ENCODE results near the gene SERBP1.

SERBP1 gene

DNA sequence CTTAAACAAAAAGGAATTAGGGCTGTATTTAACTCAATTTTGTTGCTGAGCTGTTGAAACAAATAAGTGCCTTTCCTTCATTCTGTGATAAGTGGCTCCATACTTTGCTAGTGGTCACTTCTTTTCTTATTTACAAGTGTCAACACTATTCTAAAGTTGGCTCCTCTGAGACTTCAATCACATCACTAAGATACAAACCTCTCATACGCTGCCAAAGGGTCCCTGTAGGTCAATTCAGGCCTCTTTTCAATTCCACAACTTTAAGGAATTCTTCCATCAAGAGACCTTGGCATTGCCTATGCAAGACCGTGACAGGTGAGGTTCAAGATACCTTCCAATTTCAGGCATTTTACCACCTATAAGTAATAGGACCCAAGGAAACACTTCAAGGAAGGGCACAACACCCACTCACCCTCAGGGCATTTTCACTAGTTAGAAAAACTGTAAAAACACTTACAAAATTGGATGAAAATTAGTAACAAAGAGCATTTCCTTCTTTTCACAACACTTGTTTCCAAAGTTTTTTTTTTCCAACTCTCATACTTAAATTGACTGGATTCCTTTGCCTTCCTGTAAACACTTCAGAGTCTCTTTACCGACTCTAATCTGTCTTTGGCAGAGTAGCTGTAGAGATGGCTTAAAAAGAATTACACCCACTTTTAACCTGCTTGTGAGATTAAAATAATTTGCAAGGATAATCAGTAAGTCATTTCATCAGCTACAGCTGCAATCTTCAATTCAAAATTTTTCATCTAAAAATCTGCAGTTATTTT, 24.5 kb downstream of the SERBP1 start:
- DNase-seq (ENCODE audit: low read depth in 2 of 2): no peak

DNA sequence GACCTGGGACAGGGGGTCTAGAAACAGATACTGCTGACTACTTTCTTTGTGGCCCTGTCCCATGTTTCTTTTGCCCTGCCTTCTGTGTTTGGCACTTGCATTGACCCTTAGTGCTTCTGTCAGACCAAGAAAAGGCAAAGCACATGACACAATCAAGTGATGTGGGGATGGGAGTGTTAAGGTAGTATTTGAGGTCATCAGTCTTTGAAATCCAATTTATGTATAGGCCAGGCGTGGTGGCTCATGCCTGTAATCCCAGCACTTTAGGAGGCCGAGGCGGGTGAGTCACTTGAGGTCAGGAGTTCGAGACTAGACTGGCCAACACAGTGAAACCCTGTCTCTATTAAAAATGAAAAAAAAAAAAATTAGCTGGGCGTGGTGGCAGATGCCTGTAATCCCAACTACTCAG, 26.0 kb downstream of the SERBP1 start:
- DNase-seq (ENCODE audit: low read depth in 2 of 2): no peak

DNA sequence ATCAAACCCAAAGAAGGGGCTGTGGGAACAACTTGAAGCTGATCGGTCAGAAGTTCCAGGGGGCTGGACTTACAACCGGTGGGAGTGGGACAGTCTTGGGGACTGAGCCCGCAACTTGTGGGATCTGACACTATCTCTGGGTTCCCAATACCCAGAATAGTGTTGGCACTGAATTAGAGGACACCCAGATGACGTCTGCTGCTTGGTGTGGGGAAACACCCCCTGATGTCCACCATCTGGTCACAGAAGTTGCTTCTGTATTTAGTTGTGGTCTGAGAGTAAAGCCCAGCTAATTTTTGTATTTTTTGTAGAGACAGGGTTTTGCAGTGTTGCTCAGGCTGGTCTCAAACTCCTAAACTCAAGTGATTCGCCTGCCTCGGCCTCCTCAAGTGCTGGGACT, 28.8 kb downstream of the SERBP1 start:
- no peak for DNase-seq (ENCODE audit: low read depth in 2 of 2)

DNA sequence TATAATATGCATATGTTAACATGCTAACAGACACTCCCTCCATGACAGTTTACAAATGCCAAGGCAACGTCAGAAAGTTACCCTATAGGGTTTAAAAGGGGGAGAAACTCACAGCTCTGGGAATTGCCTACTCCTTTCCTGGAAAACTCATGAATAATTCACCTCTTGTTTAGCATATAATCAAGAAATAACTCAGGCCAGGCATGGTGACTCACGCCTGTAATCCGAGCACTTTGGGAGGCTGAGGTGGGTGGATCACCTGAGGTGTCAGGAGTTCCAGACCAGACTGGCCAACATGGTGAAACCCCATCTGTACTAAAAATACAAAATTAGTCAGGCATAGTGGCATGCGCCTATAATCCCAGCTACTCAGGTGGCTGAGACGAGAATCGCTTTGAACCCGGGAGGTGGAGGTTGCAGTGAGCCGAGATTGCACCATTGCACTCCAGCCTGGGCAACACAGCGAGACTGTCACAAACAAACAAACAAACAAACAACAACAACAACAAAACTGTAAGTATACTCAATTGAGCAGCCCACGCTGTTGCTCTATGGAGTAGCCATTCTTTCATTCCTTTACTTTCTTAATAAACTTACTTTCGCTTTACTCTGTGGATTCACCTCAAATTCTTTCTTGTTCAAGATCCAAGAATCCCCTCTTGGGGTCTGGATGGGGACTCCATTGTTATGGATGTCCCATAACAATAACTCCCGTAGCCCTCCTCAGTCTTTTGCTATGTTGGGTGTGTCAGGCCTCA, 30.0 kb downstream of the SERBP1 start:
- peak; percentile 65 to 68 for DNase-seq (ENCODE audit: low read depth in 2 of 2)

DNA sequence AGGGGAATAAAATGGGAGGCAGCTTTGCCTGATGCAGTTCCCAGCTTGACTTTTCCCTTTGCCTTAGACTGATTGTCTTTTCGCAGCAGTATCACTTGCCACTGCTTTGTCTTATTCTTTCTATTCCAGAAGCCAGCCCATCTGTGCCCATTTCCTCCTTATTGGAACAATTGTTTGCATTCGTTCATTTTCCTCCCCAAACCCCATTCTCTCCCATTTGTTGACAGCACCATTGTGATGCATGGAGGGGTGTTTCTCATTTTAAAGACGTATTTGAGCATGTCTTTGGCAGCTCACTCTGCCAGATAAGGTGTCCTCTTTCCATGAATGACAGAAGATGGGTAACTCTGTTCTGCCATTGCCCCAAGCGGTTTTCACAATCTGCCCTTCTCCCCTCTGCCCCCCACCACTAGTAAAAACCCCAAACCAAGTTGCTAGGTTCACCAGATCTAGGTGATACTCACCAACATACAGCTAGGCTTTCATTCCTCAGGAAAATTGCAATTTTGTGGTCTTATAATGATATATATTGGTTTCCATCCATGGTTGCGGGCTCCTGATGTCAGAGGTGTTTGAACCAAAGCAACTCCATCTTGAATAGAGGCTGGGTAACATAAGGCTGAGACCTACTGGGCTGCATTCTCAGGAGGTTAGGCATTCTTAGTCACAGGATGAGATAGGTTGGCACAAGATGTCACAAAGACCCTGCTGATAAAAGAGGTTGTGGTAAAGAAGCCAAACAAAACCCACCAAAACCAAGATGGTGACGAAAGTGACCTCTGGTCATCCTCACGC, 30.8 kb downstream of the SERBP1 start:
- no peak for DNase-seq (ENCODE audit: low read depth in 2 of 2)

DNA sequence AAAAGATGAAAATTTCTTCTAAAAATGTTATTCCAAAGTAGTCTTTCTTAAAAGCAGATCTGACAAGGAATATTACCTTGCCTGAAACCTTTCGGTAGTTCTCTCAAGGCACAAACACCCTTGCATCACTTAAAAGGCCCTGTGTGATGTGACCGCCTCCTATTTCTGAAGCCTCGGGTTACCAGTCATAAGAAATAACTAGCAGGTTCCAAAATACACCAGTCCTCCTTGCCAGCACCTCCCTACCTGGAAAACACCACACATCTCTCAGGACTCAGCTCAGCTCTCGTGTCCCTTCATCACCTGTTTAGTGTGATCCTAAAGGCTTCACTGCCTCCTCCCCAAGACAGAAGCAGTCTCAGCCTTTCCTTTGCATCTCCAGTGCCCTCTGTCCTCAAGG, 35.7 kb downstream of the SERBP1 start:
- no peak for DNase-seq (ENCODE audit: low read depth in 2 of 2)

DNA sequence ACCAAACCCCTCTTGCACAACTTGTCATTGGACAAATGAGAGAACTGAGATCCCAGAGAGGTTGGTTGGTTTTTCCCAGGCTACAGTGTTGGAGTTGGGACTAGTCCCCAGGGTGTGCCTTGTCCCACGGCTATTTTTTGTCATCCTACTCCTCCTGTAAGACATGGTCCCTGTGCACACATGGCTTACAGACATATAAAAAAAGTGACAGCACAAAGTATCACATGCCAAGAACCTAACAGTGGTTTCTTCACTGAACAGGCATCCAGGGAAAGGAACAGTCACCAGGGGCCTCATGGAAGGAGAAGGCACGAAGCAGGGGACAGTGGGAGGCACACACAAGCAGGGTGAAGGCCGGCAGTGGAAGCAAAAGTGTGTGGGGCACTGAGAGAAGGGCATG, 36.5 kb downstream of the SERBP1 start:
- no peak for DNase-seq (ENCODE audit: low read depth in 2 of 2)

DNA sequence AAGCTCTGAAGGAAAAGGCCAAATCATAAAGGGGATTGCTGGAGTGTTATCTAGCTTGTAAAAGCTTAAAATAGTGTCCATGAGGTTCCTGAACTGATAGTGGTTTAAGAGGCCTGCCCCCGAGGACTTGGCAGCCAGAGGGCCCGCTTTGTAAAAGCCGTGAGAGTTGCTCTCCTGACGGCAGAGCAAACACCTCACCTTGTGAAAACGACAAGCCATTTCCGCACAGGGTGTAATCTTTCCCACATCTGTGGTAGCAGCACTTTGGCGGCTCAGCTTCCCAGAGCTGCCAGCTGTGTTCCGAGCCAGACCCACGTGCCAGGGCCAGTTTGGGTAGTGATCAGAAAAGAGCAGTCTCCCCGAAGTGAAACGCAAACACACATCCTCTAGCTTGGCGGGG, 37.0 kb downstream of the SERBP1 start:
- DNase-seq (ENCODE audit: low read depth in 2 of 2): no peak

DNA sequence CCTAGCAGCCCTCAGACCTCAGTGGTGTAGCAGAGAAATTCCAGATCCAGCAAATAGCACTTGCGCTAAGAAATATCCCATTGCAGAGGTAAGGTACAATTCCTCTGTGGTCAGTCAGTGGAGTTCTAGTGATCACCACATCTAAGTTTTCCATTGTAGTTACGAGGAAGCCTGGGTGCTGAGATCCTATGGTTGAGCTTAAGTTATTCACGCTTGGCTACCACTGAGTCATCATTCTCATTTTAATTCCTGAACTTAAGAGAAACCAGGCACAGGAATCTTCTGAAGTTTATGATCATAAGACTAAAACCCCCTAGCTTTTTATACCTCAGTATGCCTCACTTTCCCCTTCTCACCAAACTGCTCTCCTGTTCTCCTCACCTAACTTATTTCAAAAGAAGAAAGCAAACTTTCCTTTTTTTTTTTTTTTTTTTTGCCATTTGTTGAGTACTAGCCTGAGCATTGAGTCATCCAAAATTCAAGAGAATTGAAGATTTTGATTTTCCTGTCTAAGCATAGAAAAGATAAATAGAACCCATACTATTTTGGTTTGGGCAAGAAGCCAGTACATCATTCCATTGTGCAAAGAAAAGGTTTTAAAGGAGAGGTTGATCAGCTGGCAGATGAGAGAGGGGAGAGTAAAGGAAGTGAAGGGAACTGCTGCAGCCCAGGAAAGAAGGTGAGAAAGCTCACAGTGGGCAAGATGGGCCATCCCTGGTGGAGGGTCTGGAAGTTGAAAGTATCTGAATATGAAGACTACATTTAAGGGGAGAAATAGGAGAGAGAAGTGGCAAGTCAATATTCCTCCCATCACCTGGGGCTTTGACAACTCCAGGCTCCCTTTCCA, 39.9 kb downstream of the SERBP1 start:
- DNase-seq (ENCODE audit: low read depth in 2 of 2): no peak

DNA sequence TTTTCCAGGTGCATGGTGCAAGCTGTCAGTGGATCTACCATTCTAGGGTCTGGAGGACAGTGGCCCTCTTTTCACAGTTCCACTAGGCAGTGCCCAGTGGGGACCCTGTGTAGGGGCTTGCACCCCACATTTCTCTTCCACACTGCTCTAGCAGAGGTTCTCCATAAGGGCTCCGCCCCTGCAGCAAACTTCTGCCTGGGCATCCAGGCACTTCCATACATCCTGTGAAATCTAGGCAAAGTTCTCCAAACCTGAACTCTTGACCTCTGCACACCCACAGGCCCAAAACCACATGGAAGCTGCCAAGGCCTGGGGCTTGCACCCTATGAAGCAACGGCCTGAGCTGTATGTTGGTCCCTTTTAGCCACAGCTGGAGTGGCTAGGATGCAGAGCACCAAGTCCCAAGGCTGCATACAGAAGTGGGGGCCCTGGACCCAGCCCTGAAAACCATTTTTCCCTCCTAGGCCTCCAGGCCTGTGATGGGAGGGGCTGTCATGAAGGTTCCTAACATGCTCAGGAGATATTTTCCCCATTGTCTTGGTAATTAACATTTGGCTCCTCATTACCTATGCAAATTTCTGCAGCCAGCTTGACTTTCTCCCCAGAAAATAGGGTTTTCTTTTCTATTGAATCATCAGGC, 46.1 kb downstream of the SERBP1 start:
- DNase-seq (ENCODE audit: low read depth in 2 of 2): no peak

DNA sequence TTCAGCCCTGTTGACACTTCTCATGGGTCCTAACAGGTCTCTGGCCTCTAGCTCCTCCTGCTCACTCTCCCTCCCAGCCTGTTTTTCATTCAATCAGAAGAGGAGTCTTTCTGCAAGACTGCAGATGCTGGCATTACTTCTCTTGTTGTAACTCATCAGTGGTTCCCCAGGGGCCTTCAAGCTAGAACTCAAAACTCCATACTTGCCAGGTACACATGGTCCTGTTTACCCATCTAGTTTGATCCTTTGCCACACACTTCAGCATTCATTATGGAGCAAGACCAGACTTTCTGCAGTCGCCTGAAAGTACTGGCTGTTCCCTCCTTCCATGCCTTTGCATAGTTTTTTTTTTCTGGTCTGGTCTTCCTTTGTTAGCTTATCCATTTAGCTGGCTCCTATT, 47.9 kb downstream of the SERBP1 start:
- DNase-seq (ENCODE audit: low read depth in 2 of 2): no peak

DNA sequence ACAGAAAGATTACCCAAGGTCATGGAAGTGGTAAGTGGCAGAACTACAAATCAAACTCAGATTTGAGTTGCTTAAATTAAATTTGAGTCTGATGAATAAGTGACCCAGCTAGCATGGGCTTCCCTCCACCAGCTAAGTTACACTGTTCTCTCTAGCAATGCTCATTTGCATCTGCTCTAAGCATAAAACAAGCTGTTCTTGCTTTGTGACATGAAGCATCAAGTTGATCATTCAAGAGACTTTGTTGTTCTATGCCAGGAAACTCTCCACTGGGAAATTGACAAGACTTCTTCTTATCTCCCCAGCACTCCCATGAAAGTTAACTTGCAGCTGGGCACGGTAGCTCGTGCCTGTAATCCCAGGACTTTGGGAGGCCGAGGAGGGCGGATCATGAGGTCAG, 49.0 kb downstream of the SERBP1 start:
- no peak for DNase-seq (ENCODE audit: low read depth in 2 of 2)

DNA sequence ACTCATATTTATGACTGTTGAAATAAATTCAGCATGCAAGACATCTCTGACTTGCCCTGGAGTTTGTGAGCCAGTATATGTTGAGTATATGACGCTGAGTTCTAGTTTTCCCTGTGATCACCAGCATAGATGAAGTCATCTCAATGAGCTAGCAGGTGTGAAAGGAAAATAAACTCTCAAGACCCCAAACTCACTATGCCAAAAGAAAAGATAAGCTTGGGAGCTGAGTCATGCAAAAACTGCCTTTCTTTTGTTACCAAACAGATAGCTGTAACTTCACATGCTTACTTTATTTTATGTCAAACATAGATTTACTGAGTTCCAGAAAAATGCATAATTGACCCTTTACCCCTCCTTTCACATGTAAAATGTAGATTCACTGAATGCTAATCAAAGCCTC, 52.9 kb downstream of the SERBP1 start:
- DNase-seq (ENCODE audit: low read depth in 2 of 2): no peak

DNA sequence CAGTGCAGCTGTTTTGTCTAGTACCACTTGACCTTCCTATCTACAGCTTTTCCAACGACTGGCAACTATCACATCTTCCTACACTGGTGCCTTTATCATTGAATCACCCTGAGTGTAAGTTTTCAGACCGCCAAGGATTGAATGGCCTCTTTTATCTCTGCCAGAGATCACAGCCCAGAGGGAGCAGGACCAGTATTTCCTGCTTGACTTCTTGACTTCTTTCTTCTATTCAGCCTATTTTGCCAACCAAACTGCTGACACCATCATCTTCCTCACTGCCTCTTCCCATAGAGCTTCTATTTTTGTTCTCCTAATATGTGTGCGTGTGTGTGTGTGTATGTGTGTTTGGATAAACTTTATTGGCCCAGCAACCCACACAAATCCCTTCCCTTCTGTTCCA, 53.8 kb downstream of the SERBP1 start:
- DNase-seq (ENCODE audit: low read depth in 2 of 2): no peak

DNA sequence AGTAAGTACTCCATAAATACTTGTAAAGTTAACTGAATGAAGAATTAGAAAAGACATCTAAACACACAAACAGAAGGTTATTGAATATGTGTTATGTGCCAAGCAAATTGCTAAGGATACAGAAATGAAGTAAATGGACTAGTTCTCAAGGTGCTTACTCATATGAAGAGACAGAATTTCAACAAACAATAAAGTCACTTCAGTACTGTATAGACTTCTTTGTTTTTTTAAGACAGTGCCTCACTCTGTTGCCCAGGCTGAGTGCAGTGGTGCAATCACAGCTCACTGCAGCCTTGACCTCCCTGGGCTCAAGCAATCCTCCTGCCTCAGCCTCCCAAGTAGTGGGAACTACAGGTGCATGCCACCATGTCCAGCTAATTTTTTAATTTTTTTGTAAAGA, 57.3 kb downstream of the SERBP1 start:
- no peak for DNase-seq (ENCODE audit: low read depth in 2 of 2)

DNA sequence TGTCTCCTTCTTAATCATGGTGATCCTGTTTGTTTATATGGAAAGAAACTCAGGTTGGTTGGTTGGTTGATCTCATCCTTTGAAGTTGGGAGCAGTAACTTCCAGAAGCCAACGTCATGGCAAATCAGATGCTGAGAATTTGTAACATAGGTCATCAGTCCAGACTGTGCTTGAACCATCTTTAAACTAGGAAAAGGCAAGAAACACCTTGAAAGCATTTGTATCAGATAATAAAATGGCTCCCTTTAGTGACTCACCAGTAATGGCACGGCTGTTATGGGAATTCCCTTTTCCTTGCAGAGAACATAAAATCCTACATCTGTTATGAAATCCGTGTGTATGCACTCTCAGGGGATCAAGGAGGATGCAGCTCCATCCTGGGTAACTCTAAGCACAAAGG, 58.1 kb downstream of the SERBP1 start:
- no peak for DNase-seq (ENCODE audit: low read depth in 2 of 2)

DNA sequence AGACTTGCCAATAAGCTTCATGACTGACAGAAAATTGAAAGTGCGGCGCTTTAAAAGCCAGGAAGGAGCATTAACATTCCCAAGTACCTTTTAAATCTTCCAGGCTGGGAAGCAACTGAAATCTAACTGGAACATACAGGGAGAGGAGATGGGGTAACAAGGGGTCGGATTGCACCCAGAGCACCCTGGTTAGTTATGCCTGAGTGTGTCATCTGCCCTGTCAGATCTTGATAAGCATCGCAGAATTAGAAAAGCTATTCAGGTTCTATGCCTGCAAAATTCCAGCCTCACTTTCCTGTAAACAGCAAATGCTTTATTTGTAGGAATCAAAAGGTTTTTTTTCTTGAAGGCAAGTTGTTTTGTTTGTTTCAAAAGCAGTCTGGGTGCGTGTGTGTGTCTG, 58.5 kb downstream of the SERBP1 start:
- no peak for DNase-seq (ENCODE audit: low read depth in 2 of 2)

DNA sequence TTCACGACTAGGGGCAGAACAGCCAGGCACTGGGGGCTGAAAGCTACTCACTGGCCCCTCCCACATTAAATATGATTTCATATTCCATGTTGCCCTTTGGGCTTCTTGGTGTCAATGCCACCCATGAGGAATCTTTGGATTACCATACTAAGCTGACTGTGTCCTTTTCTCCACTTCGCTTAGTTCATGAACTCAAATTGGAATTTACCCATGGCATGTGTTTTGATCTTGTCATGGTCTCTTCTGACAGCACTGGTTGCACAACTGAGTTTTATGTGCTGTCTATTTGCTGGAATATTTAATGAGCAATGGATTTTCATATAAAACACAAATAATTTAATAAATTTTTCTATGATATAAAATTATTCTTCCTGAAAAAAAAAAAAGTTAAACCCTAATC, 59.2 kb downstream of the SERBP1 start:
- DNase-seq (ENCODE audit: low read depth in 2 of 2): no peak

DNA sequence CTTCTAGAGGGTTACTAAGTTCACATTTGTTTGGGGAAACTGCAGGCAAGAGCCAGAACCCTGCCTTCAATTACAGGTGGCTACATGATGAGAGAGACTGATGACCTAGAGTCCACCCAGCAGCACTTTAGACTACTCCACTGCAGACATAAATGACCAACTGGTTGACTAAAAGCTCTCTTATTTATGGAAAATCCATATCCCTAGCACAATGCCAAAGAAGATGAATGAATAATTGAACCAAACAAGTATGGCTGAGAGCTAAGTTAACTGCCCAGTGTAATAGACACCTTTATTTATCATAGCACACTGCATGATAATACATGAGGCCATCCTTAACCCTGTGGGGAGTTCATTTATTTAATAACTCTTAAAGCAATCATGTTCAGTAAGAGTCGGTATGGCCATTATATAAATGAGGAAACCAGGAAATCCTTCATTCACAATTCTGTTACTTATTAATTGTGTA, 62.1 kb downstream of the SERBP1 start:
- DNase-seq (ENCODE audit: low read depth in 2 of 2): no peak

DNA sequence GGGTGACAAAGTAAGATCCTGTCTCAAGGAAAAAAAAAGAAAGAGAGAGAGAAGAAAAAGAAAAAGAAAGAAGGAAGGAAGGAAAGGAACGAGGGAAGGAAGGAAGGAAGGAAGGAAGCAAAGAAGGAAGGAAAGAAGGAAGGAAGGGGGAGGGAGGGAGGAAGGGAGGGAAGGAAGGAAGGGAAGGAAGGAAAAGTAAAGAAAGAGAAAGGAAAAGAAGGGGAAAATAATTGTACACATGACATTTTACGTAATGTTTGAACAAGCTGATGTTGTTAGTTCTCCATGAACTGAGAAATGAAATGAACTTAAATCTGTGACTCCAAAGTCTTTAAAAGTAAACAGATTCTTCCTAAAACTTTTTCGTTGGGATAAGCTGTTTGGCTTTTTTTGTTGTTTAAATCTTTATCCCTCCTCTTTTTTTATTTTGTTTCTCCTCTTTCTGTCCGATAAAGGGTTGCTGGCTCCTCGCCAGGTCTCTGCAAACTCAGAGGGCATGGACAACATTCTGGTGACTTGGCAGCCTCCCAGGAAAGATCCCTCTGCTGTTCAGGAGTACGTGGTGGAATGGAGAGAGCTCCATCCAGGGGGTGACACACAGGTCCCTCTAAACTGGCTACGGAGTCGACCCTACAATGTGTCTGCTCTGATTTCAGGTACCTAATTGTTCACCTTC, 62.7 kb downstream of the SERBP1 start:
- no peak for DNase-seq (ENCODE audit: low read depth in 2 of 2)

DNA sequence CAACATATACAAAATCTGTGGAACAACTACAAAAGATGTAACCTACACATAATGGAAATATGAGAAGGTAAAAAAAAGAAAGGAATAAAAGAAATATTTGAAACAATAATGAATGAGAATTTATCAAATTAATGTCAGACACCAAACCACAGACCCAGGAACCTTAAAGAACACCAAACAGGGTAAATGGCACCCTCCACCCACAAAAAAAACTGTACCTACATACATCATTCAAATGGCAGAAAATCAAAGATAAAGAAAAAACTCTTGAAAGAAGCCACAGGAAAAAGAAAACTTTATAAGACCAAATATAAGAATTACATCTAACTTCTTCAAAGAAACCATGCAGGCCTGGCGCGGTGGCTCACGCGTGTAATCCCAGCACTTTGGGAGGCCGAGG, 68.6 kb downstream of the SERBP1 start:
- DNase-seq (ENCODE audit: low read depth in 2 of 2): no peak

Measured in stimulated activated CD4-positive, alpha-beta T cell treated with anti-CD3 and anti-CD28 coated beads, Interleukin-15, amount 100 ng/mL, for 48 hours (primary cell).